GM21526 (cell line): ENCODE data around the gene TIRAP.
"Not testable (repeated sequence)": the region's sequence is repeated elsewhere in the genome, so short reads cannot be mapped to it uniquely, and the experiment has no call there.

Source experiments
- ATAC-seq: cut with Tn5 transposase; IDR thresholded peaks from one replicate; pipeline ENCODE4 v1.9.1; 2021; ENCODE audit warnings: moderate library complexity; ENCODE audit not compliant: unreplicated experiment, low FRiP score

TIRAP gene

DNA sequence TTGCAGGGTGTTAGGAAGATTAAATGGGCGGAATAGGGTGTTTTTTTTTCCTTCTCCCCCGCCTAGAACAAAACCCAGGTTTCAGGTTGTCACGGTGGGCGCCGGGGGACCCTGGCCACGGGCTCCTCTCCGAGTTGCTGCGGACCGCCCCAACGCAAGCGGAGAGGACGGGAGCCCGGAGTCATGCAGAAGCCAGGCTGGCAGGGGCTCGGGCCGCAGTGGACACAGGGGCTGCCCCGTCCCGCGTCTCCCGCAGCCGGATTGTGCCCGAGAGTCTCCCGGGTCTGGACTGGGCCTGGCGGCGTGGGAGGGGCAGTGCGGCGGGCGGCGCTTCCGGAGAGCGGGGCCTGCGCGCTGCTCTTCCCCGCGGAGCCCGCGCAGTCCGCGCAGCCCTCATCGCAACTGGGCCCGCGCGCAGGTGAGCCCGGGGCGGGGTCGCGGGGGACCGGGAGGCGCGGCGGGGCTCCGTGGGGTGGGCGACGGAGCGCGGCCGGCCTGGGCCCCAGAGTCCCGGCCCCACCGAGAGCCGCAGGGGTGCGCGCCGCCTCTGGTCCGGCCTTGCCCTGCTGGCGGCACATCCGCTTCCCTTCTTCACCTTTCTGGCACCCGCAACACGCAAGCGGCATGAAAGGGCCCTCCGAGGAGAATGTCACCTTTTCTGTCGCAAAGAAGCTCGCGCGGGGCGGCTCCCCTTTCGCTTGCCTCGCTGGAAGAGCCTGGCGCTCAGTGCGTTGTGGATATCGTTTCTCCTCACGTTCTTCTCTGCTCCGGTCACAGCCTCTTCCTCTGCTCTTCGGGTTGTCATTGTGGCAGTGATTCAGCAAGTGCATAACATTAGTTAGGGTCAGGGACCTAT, at the start of gene TIRAP:
TSS of gene TIRAP (plus strand) at position 358 of the 856 bp plus-strand sequence. CDS start 7,802 bp downstream, outside the sequence.
- peak; percentile 60 for ATAC-seq

DNA sequence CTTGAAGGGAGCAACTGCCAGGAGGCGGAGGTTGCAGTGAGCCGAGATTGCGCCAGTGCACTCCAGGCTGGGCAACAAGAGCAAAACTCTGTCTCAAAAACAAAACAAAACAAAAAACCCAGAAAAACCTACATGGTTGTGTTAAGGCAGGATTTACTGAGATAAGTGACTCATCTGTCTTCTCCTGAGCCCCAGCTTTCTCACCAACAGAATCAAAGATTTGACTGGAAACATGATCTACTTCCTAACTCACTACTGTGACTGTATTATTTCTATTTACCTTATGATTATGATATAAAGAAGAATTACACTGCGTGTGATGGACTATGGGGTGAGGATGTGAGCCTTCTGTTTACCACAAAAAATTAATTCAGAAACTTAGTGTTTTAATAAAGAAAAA, 49.5 kb upstream of the TIRAP start:
- no peak for ATAC-seq

- no peak for ATAC-seq
Observed at GRCh38 chr11:126246636-126247035, 36.3 kb upstream of the TIRAP start.

GRCh38 chr11:126253265-126253664, 29.6 kb upstream of the TIRAP start:
- ATAC-seq = no peak

DNA sequence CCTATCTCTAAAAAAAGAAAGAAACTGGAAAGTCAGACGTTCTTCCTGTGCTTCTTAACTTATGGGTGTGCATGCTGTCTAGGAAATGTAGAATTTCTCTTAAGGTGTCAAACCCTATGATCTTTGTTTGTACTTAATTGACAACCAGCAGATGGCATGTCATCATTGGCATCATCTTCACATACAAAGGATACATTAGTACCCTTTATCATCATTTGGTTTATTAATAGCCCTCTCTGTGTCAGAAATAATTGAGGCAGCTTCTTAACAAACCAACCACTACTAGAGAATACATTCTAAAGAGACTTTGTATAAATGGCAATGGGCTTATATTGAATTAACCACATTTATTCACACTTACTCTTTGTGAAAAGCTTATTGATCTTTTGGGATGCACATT, 28.1 kb upstream of the TIRAP start:
- ATAC-seq = no peak

DNA sequence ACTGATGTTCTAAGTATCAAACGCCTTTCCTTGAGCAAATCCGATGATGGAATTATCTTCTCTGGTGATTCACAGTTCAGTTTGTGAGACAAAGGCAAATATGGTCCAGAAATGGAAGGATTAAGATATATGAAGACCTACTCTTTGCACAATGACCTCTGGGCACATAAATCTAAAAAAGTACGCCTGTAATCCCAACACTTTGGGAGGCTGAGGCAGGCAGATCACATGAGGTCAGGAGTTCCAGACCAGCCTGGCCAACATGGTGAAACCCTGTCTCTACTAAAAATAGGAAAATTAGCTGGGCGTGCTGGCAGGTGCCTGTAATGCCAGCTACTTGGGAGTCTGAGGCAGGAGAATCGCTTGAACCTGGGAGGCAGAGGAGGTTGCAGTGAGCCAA, 27.4 kb upstream of the TIRAP start:
- not testable (repeated sequence) for ATAC-seq

DNA sequence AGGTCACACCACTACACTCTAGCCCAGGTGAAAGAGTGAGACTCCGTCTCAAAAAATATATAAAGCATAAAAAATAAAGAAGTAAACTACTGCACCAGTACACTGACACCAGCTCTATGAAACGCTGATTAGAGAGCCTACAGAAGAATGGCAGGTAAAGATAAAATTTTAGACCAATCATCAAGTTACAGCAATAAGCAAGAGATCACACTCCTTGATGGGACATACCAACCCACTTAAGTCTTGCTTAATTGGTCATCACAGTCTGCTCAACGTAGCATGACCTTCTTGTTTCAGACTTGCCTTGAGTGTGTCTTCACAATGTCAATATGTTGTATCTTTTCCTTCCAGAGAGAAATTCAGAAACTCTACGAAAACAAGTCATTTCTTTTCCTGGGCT, 26.7 kb upstream of the TIRAP start:
- ATAC-seq = no peak

GRCh38 chr11:126257144-126257543, 25.7 kb upstream of the TIRAP start:
- ATAC-seq = no peak

DNA sequence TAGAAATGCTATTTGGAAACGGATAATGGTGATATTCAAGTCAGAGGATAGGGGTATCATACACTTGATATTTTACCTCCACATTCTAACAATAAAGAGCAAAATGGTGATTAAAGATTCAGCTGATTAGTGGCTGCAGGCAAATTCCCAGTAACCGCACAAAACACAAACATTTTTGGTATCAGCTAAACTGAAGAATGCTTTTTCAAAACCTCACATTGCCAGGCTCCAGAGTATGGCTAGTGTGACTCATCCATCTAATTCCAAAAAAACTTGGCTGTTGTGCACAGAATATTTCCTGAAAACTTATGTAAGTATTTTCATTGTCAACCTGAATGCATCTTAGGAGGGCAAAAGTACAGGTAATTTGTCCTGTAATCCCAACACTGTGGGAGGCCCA, 25.1 kb upstream of the TIRAP start:
- no peak for ATAC-seq

DNA sequence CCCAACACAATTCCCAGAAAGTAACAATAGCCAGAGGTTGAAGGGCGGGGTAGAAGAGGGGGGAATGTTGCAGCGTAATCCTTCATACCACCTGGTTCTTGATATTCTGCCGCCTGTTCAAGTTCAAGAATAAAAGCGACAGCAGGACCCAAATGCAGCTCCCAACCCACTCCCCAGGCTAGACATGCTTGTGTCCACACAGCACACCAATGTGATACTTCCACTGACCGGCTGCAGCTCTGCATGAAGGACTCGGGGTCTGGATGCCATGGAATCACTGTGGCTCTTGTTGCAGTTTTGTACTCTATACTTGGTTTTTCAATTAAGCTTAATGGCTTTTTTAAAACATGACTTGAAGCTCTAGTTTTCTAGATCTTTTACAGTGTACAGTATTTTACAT, 20.7 kb upstream of the TIRAP start:
- no peak for ATAC-seq

GRCh38 chr11:126263489-126263888, 19.4 kb upstream of the TIRAP start:
- ATAC-seq = no peak

- no peak for ATAC-seq
Observed at GRCh38 chr11:126265811-126266210, 17.1 kb upstream of the TIRAP start.

DNA sequence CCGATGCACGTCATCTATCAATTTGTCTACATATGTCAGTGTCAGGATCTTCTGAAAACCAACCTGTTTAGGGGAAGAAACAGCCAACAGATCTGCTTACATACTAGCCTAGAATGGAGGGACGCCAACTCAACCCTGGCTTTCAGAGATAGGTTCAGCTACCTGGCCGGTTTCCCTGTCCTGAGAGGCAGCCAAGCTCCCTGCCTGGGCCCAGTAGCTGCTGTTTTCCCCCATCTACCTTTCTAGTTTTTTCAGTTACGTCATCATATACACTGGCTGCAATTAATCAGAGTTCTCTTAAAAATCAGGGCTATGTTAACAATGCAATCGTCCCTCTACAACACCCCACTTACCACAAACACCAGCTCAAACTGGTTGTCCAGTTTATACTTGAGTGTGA, 15.2 kb upstream of the TIRAP start:
- no peak for ATAC-seq

DNA sequence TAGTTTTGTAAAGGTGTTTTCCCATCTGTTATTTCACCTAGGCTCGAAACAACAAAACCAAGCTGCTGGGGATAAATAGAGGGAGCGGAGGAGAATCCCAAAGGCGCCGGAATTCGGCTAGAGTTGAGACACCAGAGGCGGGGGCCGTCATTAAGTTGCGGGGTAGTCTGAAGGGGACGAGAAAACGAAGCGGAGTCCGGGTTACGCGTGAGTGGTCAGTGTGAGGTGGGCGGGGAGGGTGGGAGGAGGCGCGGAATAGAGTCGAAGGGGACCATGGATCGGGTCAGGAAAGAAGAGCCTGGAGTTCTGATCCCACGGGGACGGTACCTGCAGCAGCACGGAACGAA, 14.6 kb upstream of the TIRAP start:
- no peak for ATAC-seq

GRCh38 chr11:126268708-126269579, 13.9 kb upstream of the TIRAP start, which contains the start of the genes FOXRED1 and SRPRA:
Gene FOXRED1, plus strand, starts transcription at chr11:126269154. Its CDS starts 53 bp downstream, at chr11:126269207.
Gene SRPRA, minus strand, starts transcription at chr11:126268895. Its CDS starts 91 bp downstream, at chr11:126268804.
- ATAC-seq = peak; percentile 99

DNA sequence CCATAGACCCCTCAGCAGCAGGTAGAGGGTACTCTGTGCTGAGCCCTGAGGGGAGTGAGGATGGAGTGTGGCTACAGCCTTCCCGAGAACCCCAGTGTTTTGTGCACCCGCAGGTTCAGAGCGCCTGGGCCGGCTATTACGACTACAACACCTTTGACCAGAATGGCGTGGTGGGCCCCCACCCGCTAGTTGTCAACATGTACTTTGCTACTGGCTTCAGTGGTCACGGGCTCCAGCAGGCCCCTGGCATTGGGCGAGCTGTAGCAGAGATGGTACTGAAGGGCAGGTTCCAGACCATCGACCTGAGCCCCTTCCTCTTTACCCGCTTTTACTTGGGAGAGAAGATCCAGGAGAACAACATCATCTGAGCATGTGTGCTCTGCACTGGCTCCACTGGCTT, 5.6 kb upstream of the TIRAP start:
- ATAC-seq = no peak

GRCh38 chr11:126277780-126278179, 5.1 kb upstream of the TIRAP start:
- ATAC-seq = no peak

DNA sequence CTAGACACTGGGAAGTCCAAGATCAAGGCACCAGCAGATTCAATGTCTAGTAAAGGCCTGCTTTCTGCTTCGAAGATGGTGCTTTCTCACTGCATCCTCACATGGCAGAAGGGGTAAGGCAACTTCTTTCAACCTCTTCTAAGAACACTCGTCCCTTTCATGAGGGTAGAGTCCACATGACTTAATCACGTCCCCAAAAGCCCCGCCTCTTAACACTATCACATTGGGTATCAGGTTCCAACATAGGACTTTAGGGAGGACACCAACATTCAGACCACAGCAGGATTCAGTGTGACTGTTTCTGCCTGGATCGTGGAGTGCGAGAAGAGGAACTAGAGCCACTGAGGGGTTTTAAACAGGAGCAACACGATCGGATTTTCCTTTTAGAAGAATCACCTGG, 3.7 kb upstream of the TIRAP start:
- ATAC-seq = no peak

GRCh38 chr11:126280595-126280994, 2.3 kb upstream of the TIRAP start:
- ATAC-seq = no peak

- ATAC-seq = no peak
Observed at GRCh38 chr11:126281245-126281644, 1.6 kb upstream of the TIRAP start.

GRCh38 chr11:126281666-126282175, 1.2 kb upstream of the TIRAP start:
- no peak for ATAC-seq
